H1 (cell line): ENCODE measurements around the gene PDE5A. TPM values are rescaled to one million over a fixed set of nuclear protein-coding genes. Genes with fewer than 3 reads are reported as not detected.

Experiments
- CTCF ChIA-PET: fragments of 300-600 bp; sonication (Branson Sonifier 250); formaldehyde crosslinking; loops from one replicate; lab custom pipeline; 2021; ENCODE audit not compliant: partially characterized antibody; lab: Charles Lee
- POLR2A ChIA-PET: fragments of 300-600 bp; sonication (Branson Sonifier 250); formaldehyde crosslinking; loops from one replicate; lab custom pipeline; 2021; ENCODE audit warnings: inconsistent platforms; ENCODE audit not compliant: partially characterized antibody; lab: Charles Lee
- DNase-seq, 2 experiments: peaks; one replicate each; pipeline versions ENCODE4 v3.0.0 to v3.0.0-alpha.2; 2010 to 2022; ENCODE audit warnings: low spot score in 2 of 2, low read depth in 1 of 2, mixed read lengths in 1 of 2
- FAIRE-seq: peaks from 2 replicates; lab custom pipeline; 2011; peaks lifted over from hg19 to GRCh38; lab: Jason Lieb, UNC
- H2AFZ ChIP-seq: 2 replicates; pipeline ENCODE4 v1.8.1; 2012; ENCODE audit warnings: low read length, inconsistent platforms
- H2AK5ac ChIP-seq: 2 replicates; pipeline ENCODE4 v1.6.1; 2013; ENCODE audit warnings: low read depth, low read length
- H2BK120ac ChIP-seq: replicated peaks from 2 replicates; pipeline ENCODE3; 2013; ENCODE audit warnings: low read depth, low read length, inconsistent platforms
- H2BK12ac ChIP-seq: 2 replicates; pipeline ENCODE4 v1.6.1; 2013; ENCODE audit warnings: low read depth, low read length
- H2BK15ac ChIP-seq: 2 replicates; pipeline ENCODE4 v1.6.1; 2013; ENCODE audit warnings: low read length
- H2BK20ac ChIP-seq: 2 replicates; pipeline ENCODE4 v1.6.1; 2013; ENCODE audit warnings: low read length
- H2BK5ac ChIP-seq: 2 replicates; pipeline ENCODE4 v1.6.1; 2013; ENCODE audit warnings: low read depth, low read length
- H3K14ac ChIP-seq: 2 replicates; pipeline ENCODE4 v1.6.1; 2013; ENCODE audit warnings: inconsistent platforms; ENCODE audit not compliant: insufficient read length
- H3K18ac ChIP-seq: 2 replicates; pipeline ENCODE4 v1.6.1; 2013; ENCODE audit warnings: low read length; ENCODE audit errors: extremely low read depth
- H3K23ac ChIP-seq: 2 replicates; pipeline ENCODE4 v1.6.1; 2013; ENCODE audit warnings: inconsistent platforms; ENCODE audit not compliant: insufficient read length
- H3K23me2 ChIP-seq: 2 replicates; pipeline ENCODE4 v1.6.1; 2013; ENCODE audit warnings: low read depth, low read length
- H3K27ac ChIP-seq: 2 replicates; pipeline ENCODE4 v1.6.1; 2011; ENCODE audit warnings: low read depth, low read length, inconsistent platforms
- H3K27me3 ChIP-seq, 4 experiments: replicated peaks in 1 of 4; 1 replicate in 1 of 4; 2 replicates in 3 of 4; pipeline versions ENCODE4 v1.6.1 to v1.8.1; 2011 to 2013; ENCODE audit warnings: low read length in 3 of 4, mild to moderate bottlenecking in 3 of 4, inconsistent platforms in 2 of 4, mixed read lengths in 2 of 4, moderate library complexity in 1 of 4; ENCODE audit not compliant: control insufficient read depth in 3 of 4, insufficient read depth in 3 of 4; ENCODE audit errors: extremely low read depth in 1 of 4
- H3K36me3 ChIP-seq, 4 experiments: 2 replicates each; pipeline versions ENCODE4 v1.6.1 to v1.8.1; 2011 to 2013; ENCODE audit warnings: mild to moderate bottlenecking in 4 of 4, low read length in 3 of 4, moderate library complexity in 2 of 4, control low read depth in 1 of 4, inconsistent platforms in 1 of 4; ENCODE audit not compliant: insufficient read depth in 4 of 4, control insufficient read depth in 2 of 4
- H3K4ac ChIP-seq: replicated peaks from 2 replicates; pipeline ENCODE3; 2013; ENCODE audit warnings: low read length, low read depth, mixed read lengths, inconsistent platforms; ENCODE audit not compliant: insufficient read length
- H3K4me1 ChIP-seq, 4 experiments: replicated peaks in 1 of 4; 1 replicate in 1 of 4; 2 replicates in 3 of 4; pipeline versions ENCODE4 v1.6.1 to v1.8.1; 2011 to 2013; ENCODE audit warnings: low read length in 3 of 4, inconsistent platforms in 2 of 4, mixed read lengths in 1 of 4; ENCODE audit not compliant: insufficient read depth in 4 of 4, control insufficient read depth in 3 of 4
- H3K4me2 ChIP-seq, 2 experiments: 2 replicates each; pipeline versions ENCODE4 v1.6.1 to v1.8.1; 2011 to 2013; ENCODE audit warnings: low read depth in 2 of 2, low read length in 2 of 2, control low read depth in 1 of 2, inconsistent platforms in 1 of 2, mild to moderate bottlenecking in 1 of 2; ENCODE audit not compliant: insufficient read depth in 1 of 2
- H3K4me3 ChIP-seq, 4 experiments: fragments of 200-600, 300-600 bp in 1 of 4; sonication (generic), shearing (Covaris generic), sonication (Bioruptor Twin) in 1 of 4; 2 replicates each; pipeline versions ENCODE4 v1.5.1 to v1.8.1; 2011 to 2016; ENCODE audit warnings: low read length in 4 of 4, low read depth in 3 of 4, control low read depth in 2 of 4, inconsistent platforms in 2 of 4, mild to moderate bottlenecking in 2 of 4, mixed read lengths in 1 of 4, moderate library complexity in 1 of 4; ENCODE audit not compliant: insufficient read depth in 2 of 4; ENCODE audit errors: extremely low read depth in 1 of 4
- H3K56ac ChIP-seq: replicated peaks from 2 replicates; pipeline ENCODE3; 2013; ENCODE audit warnings: low read depth, mild to moderate bottlenecking, mixed read lengths, low read length, inconsistent platforms; ENCODE audit not compliant: insufficient read length
- H3K79me1 ChIP-seq: 2 replicates; pipeline ENCODE4 v1.6.1; 2013; ENCODE audit warnings: low read depth, low read length, control low read depth
- H3K79me2 ChIP-seq, 2 experiments: 2 replicates each; pipeline versions ENCODE4 v1.6.1 to v1.8.1; 2012 to 2013; ENCODE audit warnings: low read length in 2 of 2, mild to moderate bottlenecking in 2 of 2, inconsistent platforms in 1 of 2; ENCODE audit not compliant: insufficient read depth in 2 of 2, control insufficient read depth in 1 of 2
- H3K9ac ChIP-seq, 4 experiments: replicated peaks in 1 of 4; 1 replicate in 1 of 4; 2 replicates in 3 of 4; pipeline versions ENCODE4 v1.6.1 to v1.8.1; 2011 to 2013; ENCODE audit warnings: low read depth in 3 of 4, low read length in 3 of 4, control low read depth in 2 of 4, mild to moderate bottlenecking in 2 of 4, moderate library complexity in 2 of 4, inconsistent platforms in 1 of 4; ENCODE audit errors: extremely low read depth in 1 of 4
- H3K9me3 ChIP-seq, 2 experiments: 2 replicates each; pipeline versions ENCODE4 v1.6.1 to v1.8.1; 2012 to 2013; ENCODE audit warnings: mild to moderate bottlenecking in 2 of 2, moderate library complexity in 2 of 2, control low read depth in 1 of 2, inconsistent platforms in 1 of 2, low read depth in 1 of 2, low read length in 1 of 2, mixed read lengths in 1 of 2; ENCODE audit not compliant: insufficient read depth in 2 of 2
- H4K20me1 ChIP-seq, 2 experiments: replicated peaks in 1 of 2; 2 replicates each; pipeline versions ENCODE3 to v1.8.1; 2011 to 2013; ENCODE audit warnings: inconsistent platforms in 2 of 2, low read length in 2 of 2, mild to moderate bottlenecking in 1 of 2; ENCODE audit not compliant: insufficient read depth in 2 of 2, control insufficient read depth in 1 of 2
- H4K5ac ChIP-seq: 2 replicates; pipeline ENCODE4 v1.6.1; 2013; ENCODE audit warnings: low read length, low read depth, mixed read lengths, inconsistent platforms; ENCODE audit not compliant: insufficient read length
- H4K8ac ChIP-seq: 2 replicates; pipeline ENCODE4 v1.8.0; 2013; ENCODE audit warnings: mild to moderate bottlenecking, moderate library complexity, low read length, inconsistent platforms; ENCODE audit not compliant: insufficient read depth; ENCODE audit errors: extremely low read depth
- H4K91ac ChIP-seq: replicated peaks from 2 replicates; pipeline ENCODE3; 2013; ENCODE audit warnings: low read length, mixed read lengths, inconsistent platforms; ENCODE audit not compliant: insufficient read length
- EGR1 ChIP-seq: IDR thresholded peaks from 2 replicates; pipeline ENCODE4 v1.6.1; 2011; ENCODE audit warnings: low read depth, low read length, borderline replicate concordance
- NRF1 ChIP-seq: IDR thresholded peaks from 2 replicates; pipeline ENCODE4 v1.6.1; 2011; ENCODE audit warnings: mild to moderate bottlenecking, low read depth, low read length, improper control_type of control experiment
- WGBS, 2 experiments: shearing (Covaris generic) in 1 of 2; methylation state at CpG; one replicate each; pipeline versions ENCODE4 v1.1.6 to v1.1.7; 2013 to 2015; ENCODE audit warnings: low lambda C conversion rate in 2 of 2, mixed read lengths in 2 of 2, inconsistent platforms in 1 of 2, low coverage in 1 of 2, missing lambda C conversion rate in 1 of 2; ENCODE audit not compliant: insufficient replicate concordance in 2 of 2, insufficient coverage in 1 of 2, insufficient read length in 1 of 2; ENCODE audit errors: extremely low coverage in 1 of 2, missing lambda C conversion rate in 1 of 2; 5-methylcytosine and 5-hydroxymethylcytosine counted together
- polyA plus RNA-seq, 7 experiments: library from polyadenylated mRNA; depleted of rRNA in 3 of 7; stranded (reverse) in 5 of 7; unstranded in 2 of 7; fragments of >200 nt in 5 of 7; fragments of 200-250 nt in 2 of 7; gene quantifications; 1 replicate in 5 of 7; 2 replicates in 1 of 7; 4 replicates in 1 of 7; pipeline versions ENCODE4 v1.2.1 to v1.2.3, GENCODE V29; 2011 to 2013; ENCODE audit warnings: missing spikeins in 2 of 7, mixed read lengths in 2 of 7
- total RNA-seq: library from RNA; stranded (reverse); fragmentation: NEBNext Ultra II Directional; extraction: Animal tissue kit (Norgen Biotek cat#: 25700); gene quantifications from 2 replicates; pipeline ENCODE4 v1.2.1, GENCODE V29; 2021

PDE5A gene
- total and polyA plus RNA-seq, 2 of the 8 experiments (the other 6 are each of a cell fraction or from before 2014, with no cell fraction given) = 5.6 to 32.4 TPM

- H3K18ac ChIP-seq = no peak overlapping the region
- no peak overlapping the region for H2BK12ac ChIP-seq
- no peaks in the 10 kb centered on the region for H4K20me1 ChIP-seq
- H4K5ac ChIP-seq = no peak overlapping the region
- no peak overlapping the region for H2BK120ac ChIP-seq
- H3K4me1 ChIP-seq = no peaks in the 10 kb centered on the region
- no peaks in the 10 kb centered on the region for H3K27me3 ChIP-seq
- no peak overlapping the region for H3K4ac ChIP-seq
- H3K9ac ChIP-seq = no peak overlapping the region
- H2BK20ac ChIP-seq = no peak overlapping the region
- H3K79me1 ChIP-seq = no peaks in the 10 kb centered on the region
- H2BK15ac ChIP-seq = no peak overlapping the region
- H3K56ac ChIP-seq = no peak overlapping the region
- no peak for FAIRE-seq
- H3K9me3 ChIP-seq = no peaks in the 10 kb centered on the region
- TF ChIP-seq NRF1 (no peak), EGR1 (no peak)
- no peak overlapping the region for H3K23ac ChIP-seq
- WGBS, 2 experiments = 84% methylated on average over 1 of the region's 1 CpG; no CpG with 5 or more reads in 1 of the 2 experiments
- H2AK5ac ChIP-seq = no peak overlapping the region
- ChIA-PET POLR2A (interaction anchor here (0.8 kb wide), 1 partner anchor 194 kb away, joined by 3 read pairs; no protein-coding TSS in a partner anchor), CTCF (interaction anchor here (1.0 to 3.9 kb wide), 10 partner anchors 20 to 512 kb away, joined by 3 to 22 read pairs (median 7); no protein-coding TSS in a partner anchor)
- DNase-seq = no peak
- H4K91ac ChIP-seq = no peak overlapping the region
- no peak overlapping the region for H2AFZ ChIP-seq
- no peak overlapping the region for H3K27ac ChIP-seq
- H3K4me2 ChIP-seq = no peak overlapping the region
- H3K14ac ChIP-seq = no peak overlapping the region
- no peak overlapping the region for H4K8ac ChIP-seq
- no peaks in the 10 kb centered on the region for H3K23me2 ChIP-seq
- H3K79me2 ChIP-seq = no peaks in the 10 kb centered on the region
- H2BK5ac ChIP-seq = no peak overlapping the region
- H3K4me3 ChIP-seq = no peak overlapping the region
- H3K36me3 ChIP-seq = peaks cover 0 to 38% (median 11%) of the 10 kb centered on the region in 4 experiments; a peak in 6 of 8 replicates
Measured at GRCh38 chr4:119493419-119493818, 135.2 kb downstream of the PDE5A start.
